GM21360 (cell line): Measurements from ENCODE around the gene OGFOD2.

Experiments
- ATAC-seq: cut with Tn5 transposase; IDR thresholded peaks from one replicate; pipeline ENCODE4 v1.9.1; 2021; ENCODE audit warnings: mild to moderate bottlenecking, moderate library complexity; ENCODE audit not compliant: unreplicated experiment

OGFOD2 gene

GRCh38 chr12:122976648-122976975 is 1.6 kb downstream of the OGFOD2 start:
- no peak for ATAC-seq

DNA sequence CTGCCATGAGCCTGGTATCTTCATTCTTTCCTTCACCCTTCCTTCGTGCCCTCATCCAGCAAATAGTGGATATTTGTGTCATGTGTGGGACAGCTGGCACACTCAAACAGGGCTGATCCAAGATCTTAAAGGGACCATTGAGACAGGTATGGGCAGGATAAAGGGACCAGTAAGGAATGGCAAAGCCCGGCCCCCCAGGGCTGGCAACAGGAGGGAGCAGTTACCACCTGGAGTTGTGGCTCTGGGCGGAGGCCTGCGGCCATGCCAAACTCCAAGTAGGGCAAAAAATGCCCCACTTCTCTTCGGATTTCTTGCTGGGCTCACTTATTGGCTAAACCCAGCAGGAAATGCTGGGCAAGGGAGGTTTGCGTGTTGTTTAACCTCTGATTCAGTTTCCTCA is 2.1 kb downstream of the OGFOD2 start:
- no peak for ATAC-seq

- no peak for ATAC-seq
Observed at GRCh38 chr12:122977655-122978392, 2.8 kb downstream of the OGFOD2 start.

DNA sequence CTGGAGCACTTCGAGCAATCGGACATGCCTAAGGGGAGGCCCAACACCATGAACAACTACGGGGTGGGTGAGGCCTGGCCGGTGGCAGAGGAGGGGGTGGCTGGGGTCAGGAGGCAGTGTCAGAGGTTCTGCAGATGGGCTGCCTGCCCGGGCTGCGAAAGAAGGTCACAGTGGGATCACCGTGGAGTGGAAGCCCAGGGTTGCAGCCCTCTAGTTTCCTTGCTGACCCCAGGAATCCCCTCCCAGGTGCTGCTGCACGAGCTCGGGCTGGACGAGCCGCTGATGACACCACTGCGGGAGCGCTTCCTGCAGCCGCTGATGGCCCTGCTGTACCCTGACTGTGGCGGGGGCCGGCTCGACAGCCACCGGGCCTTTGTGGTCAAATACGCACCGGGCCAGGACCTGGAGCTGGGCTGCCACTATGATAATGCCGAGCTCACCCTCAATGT is 3.5 kb downstream of the OGFOD2 start:
- ATAC-seq, result no peak

DNA sequence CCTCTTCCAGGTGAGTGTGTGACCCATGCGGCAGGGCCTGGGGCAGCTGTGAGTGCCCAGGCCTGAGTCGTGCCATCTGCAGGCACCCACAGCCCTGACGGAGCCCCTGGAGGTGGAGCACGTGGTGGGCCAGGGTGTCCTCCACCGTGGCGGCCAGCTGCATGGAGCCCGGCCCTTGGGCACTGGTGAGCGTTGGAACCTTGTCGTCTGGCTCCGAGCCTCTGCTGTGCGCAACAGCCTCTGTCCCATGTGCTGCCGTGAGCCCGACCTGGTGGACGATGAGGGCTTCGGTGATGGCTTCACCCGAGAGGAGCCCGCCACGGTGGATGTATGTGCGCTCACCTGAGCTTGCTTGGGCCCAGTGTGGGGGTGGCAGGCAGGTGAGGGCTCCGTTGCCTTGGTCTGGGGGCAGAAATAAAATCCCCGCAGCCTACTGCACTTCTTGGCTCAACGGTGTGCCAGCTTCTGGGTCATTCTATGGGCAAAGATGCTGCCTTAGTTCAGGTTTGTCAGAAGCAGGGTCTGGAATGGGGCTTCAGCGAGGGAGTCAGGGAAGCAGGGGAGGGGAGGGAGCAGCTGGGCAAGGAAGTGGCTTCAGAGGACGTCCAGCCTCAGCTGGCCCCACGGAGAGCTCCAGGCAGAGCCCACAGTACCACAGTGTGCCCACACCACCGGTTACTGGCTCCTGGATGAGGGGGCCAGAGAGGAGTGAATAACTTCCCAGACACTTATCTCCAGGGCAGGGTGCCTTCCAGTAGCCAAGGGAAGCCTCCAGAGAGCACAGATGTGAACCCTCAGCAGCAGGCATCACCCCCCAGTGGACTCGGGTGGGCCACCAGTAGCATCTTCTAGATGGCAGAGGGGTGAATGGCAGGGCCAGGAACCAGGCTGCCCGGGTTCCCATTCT is 4.2 kb downstream of the OGFOD2 start:
- no peak for ATAC-seq

GRCh38 chr12:122979908-122980182 is 4.8 kb downstream of the OGFOD2 start:
- no peak for ATAC-seq

- ATAC-seq, result peak; percentile 45
Observed at GRCh38 chr12:122980183-122981035, 5.4 kb downstream of the OGFOD2 start, which contains the start of gene ARL6IP4. ARL6IP4 (plus strand) TSS chr12:122980681; CDS start chr12:122981140, 459 bp downstream.

- peak; percentile 28 for ATAC-seq
Observed at GRCh38 chr12:122981036-122981471, 6.0 kb downstream of the OGFOD2 start.

- no peak for ATAC-seq
Observed at GRCh38 chr12:122981587-122982476, 6.8 kb downstream of the OGFOD2 start.

GRCh38 chr12:122982477-122982815 is 7.4 kb downstream of the OGFOD2 start:
- ATAC-seq, result no peak

- no peak for ATAC-seq
Observed at GRCh38 chr12:122982963-122983788, 8.1 kb downstream of the OGFOD2 start.

GRCh38 chr12:122983789-122984515 is 8.9 kb downstream of the OGFOD2 start:
- ATAC-seq, result no peak

- no peak for ATAC-seq
Observed at GRCh38 chr12:122984612-122985337, 9.7 kb downstream of the OGFOD2 start.

GRCh38 chr12:122985338-122986257 is 10.6 kb downstream of the OGFOD2 start:
- ATAC-seq, result no peak

- no peak for ATAC-seq
Observed at GRCh38 chr12:122986258-122986871, 11.3 kb downstream of the OGFOD2 start.

DNA sequence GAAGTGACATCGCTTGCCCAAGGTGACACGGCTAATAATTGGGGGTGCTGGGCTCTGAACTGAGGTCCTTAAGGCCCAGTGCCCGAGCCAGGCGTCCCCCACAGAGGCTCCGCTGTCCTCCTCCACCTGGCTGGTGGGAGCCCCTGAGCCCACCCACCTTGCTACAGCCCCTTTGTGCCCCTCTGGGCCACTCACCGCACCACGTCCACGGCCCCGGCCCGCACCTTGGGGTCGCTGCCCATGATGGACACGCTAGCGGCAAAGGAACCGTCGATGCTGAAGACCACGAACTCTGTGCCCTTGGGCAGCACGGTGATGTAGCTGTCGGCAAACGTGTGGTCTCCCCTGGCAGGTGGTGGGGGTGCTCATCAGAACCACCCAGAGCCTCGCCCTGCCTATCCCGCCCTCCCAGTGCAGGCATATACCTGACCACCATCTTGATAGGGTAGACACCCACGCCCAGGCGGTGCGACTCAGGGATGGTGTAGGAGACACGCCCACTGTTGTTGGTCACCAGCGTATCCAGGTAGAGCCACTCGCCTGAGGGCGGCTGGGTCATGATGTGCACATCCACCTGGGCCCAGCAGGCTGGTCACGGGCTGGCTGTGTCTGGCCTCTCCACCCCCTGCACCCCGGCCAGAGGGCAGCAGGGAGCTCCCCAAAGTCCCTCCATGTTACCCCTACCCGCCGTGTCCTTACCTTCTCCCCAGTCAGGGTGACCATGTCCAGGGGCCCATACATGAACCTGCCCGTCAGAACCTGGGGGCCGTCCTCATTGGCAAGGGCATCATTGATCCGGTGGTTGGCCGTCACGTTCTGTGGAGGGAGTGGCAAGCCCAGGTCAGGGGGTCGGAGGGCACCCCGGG is 12.3 kb downstream of the OGFOD2 start:
- no peak for ATAC-seq
